GM12878 (cell line): ENCODE data around the gene SORBS2.

Source experiments
- CEBPB ChIP-seq, 2 experiments: fragments of 150-350 bp in 1 of 2; IDR thresholded peaks; 2 replicates each; pipeline ENCODE4 v1.6.1; 2012 to 2014; ENCODE audit warnings: low read depth in 2 of 2, low read length in 2 of 2, borderline replicate concordance in 1 of 2, inconsistent platforms in 1 of 2
- CHD1 ChIP-seq: IDR thresholded peaks from 2 replicates; pipeline ENCODE4 v1.6.1; 2012; ENCODE audit warnings: low read depth, low read length, improper control_type of control experiment
- CHD2 ChIP-seq: IDR thresholded peaks from 2 replicates; pipeline ENCODE4 v1.6.1; 2011; ENCODE audit warnings: low read depth, low read length, improper control_type of control experiment, borderline replicate concordance
- EP300 ChIP-seq, 2 experiments: fragments of 150-350 bp in 1 of 2; IDR thresholded peaks; 2 replicates each; pipeline ENCODE4 v1.6.1; 2011 to 2012; ENCODE audit warnings: low read depth in 2 of 2, low read length in 2 of 2, borderline replicate concordance in 1 of 2, improper control_type of control experiment in 1 of 2, inconsistent platforms in 1 of 2; ENCODE audit not compliant: control insufficient read depth in 1 of 2
- EZH2 ChIP-seq: IDR thresholded peaks from 2 replicates; pipeline ENCODE4 v1.6.1; 2012; ENCODE audit warnings: low read depth, mild to moderate bottlenecking, control low read depth, inconsistent platforms, low read length, borderline replicate concordance; ENCODE audit not compliant: control insufficient read depth
- FOXM1 ChIP-seq: IDR thresholded peaks from 2 replicates; pipeline ENCODE4 v1.6.1; 2012; ENCODE audit warnings: low read depth, mild to moderate bottlenecking, inconsistent platforms, low read length, moderate library complexity
- RFX5 ChIP-seq: IDR thresholded peaks from 2 replicates; pipeline ENCODE4 v1.6.1; 2011; ENCODE audit warnings: low read depth, low read length, improper control_type of control experiment
- SMAD5 ChIP-seq: IDR thresholded peaks from 2 replicates; pipeline ENCODE4 v1.6.1; 2016; ENCODE audit warnings: antibody characterized with exemption, low read depth
- STAT1 ChIP-seq: fragments of 450-650 bp; conservative IDR thresholded peaks from 2 replicates; pipeline ENCODE4 v1.6.1; 2014; ENCODE audit warnings: antibody characterized with exemption, mild to moderate bottlenecking
- ZNF24 ChIP-seq: fragments of 450-650 bp; IDR thresholded peaks from 2 replicates; pipeline ENCODE4 v1.6.1; 2017; ENCODE audit warnings: antibody characterized with exemption, mild to moderate bottlenecking
- TF ChIP-seq, protein P1 (sequence below): fragments of 450-650 bp; conservative IDR thresholded peaks from 2 replicates; pipeline ENCODE4 v1.6.1; 2017; ENCODE audit warnings: mild to moderate bottlenecking, moderate library complexity
- TF ChIP-seq, protein P2 (sequence below), 3 experiments: IDR thresholded peaks in 2 of 3; conservative IDR thresholded peaks in 1 of 3; 2 replicates each; pipeline ENCODE4 v1.5.1; 2011; ENCODE audit warnings: low read depth in 3 of 3, low read length in 3 of 3, mild to moderate bottlenecking in 3 of 3, control low read depth in 2 of 3, moderate library complexity in 2 of 3, inconsistent platforms in 1 of 3, mixed read lengths in 1 of 3; ENCODE audit not compliant: control insufficient read depth in 2 of 3, insufficient read depth in 1 of 3; ENCODE audit errors: extremely low read depth in 1 of 3
- TF ChIP-seq, protein P3 (sequence below): IDR thresholded peaks from 2 replicates; pipeline ENCODE4 v1.6.1; 2012; ENCODE audit warnings: low read depth, low read length, improper control_type of control experiment

DNA sequence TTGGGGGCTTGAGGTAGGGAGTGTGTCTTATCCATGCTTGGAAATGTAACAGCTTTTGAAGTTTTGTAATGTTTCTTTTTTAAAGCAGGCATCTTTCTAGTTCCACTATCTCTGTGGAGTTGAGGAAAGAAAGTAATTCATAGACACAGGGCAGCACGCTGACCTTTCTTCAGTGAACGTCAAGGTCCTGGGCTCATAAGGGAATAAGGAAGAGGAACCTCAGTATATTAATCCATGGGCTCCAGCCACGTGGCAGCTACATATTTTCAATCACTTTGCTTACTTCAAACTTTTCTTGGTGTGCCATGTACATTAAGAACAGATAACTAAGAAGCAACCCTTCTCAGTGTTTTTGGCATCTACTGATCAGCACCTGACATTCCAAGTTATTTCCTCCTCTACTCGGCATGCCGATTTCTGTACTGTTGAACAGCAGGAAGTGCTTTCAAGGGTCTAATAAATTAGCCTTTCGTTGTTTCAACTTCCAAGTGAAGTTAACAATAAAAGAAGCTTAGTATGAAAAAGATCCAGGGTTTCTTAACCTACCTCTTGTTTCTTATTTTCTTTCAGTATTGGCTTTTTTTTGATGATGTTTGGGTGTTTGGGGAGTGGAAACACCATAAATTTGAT is 88.2 kb downstream of the SORBS2 start:
- TF ChIP-seq, protein P1, sequence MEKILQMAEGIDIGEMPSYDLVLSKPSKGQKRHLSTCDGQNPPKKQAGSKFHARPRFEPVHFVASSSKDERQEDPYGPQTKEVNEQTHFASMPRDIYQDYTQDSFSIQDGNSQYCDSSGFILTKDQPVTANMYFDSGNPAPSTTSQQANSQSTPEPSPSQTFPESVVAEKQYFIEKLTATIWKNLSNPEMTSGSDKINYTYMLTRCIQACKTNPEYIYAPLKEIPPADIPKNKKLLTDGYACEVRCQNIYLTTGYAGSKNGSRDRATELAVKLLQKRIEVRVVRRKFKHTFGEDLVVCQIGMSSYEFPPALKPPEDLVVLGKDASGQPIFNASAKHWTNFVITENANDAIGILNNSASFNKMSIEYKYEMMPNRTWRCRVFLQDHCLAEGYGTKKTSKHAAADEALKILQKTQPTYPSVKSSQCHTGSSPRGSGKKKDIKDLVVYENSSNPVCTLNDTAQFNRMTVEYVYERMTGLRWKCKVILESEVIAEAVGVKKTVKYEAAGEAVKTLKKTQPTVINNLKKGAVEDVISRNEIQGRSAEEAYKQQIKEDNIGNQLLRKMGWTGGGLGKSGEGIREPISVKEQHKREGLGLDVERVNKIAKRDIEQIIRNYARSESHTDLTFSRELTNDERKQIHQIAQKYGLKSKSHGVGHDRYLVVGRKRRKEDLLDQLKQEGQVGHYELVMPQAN = no peak
- TF ChIP-seq SMAD5 (no peak), STAT1 (no peak), CHD2 (no peak), CHD1 (no peak), CEBPB (IDR thresholded peaks at IDR 0.05; ENCODE audit: borderline replicate concordance in 1 of 2, low read depth in 2 of 2, low read length in 2 of 2) (no peak), RFX5 (no peak), EZH2 (no peak), FOXM1 (no peak), ZNF24 (no peak), EP300 (IDR thresholded peaks at IDR 0.05; ENCODE audit: borderline replicate concordance in 1 of 2, control insufficient read depth in 1 of 2, low read depth in 2 of 2, low read length in 2 of 2) (no peak)
- TF ChIP-seq, protein P2, sequence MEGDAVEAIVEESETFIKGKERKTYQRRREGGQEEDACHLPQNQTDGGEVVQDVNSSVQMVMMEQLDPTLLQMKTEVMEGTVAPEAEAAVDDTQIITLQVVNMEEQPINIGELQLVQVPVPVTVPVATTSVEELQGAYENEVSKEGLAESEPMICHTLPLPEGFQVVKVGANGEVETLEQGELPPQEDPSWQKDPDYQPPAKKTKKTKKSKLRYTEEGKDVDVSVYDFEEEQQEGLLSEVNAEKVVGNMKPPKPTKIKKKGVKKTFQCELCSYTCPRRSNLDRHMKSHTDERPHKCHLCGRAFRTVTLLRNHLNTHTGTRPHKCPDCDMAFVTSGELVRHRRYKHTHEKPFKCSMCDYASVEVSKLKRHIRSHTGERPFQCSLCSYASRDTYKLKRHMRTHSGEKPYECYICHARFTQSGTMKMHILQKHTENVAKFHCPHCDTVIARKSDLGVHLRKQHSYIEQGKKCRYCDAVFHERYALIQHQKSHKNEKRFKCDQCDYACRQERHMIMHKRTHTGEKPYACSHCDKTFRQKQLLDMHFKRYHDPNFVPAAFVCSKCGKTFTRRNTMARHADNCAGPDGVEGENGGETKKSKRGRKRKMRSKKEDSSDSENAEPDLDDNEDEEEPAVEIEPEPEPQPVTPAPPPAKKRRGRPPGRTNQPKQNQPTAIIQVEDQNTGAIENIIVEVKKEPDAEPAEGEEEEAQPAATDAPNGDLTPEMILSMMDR (IDR thresholded peaks at IDR 0.05 in 2 of 3, conservative IDR thresholded peaks at IDR 0.05 in 1 of 3; ENCODE audit: control insufficient read depth in 2 of 3, extremely low read depth in 1 of 3, insufficient read depth in 1 of 3, low read depth in 3 of 3, low read length in 3 of 3) = no peak
- TF ChIP-seq, protein P3, sequence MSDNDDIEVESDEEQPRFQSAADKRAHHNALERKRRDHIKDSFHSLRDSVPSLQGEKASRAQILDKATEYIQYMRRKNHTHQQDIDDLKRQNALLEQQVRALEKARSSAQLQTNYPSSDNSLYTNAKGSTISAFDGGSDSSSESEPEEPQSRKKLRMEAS = no peak
